Colonic mucosa (tissue), 4 donors: ENCODE data around the gene DLGAP1. TPM values are rescaled to one million over a fixed set of nuclear protein-coding genes. Genes with fewer than 3 reads are reported as not detected.

Experiments
- DNase-seq: peaks from one replicate; pipeline ENCODE4 v3.0.0-alpha.2; 2020
- H3K27ac ChIP-seq: fragments of 200-600 bp; one replicate; pipeline ENCODE4 v1.8.0; 2021
- H3K27me3 ChIP-seq: fragments of 200-600 bp; one replicate; pipeline ENCODE4 v1.8.0; 2021
- H3K36me3 ChIP-seq: fragments of 200-600 bp; one replicate; pipeline ENCODE4 v1.8.0; 2021
- H3K4me1 ChIP-seq: fragments of 200-600 bp; one replicate; pipeline ENCODE4 v1.8.0; 2021; ENCODE audit warnings: mild to moderate bottlenecking
- H3K4me3 ChIP-seq: fragments of 200-600 bp; one replicate; pipeline ENCODE4 v1.8.0; 2021
- H3K9ac ChIP-seq, 2 donors: one replicate each; pipeline ENCODE4 v1.7.0; 2013; ENCODE audit warnings: control low read depth in 2 of 2, low read depth in 2 of 2, low read length in 2 of 2
- H3K9me3 ChIP-seq: fragments of 200-600 bp; one replicate; pipeline ENCODE4 v1.8.0; 2021
- intact Hi-C: fragments of 100-400 bp; cut with DNase I; formaldehyde crosslinking; loops from one replicate; pipeline ENCODE4 v1.14.1; 2022
- total RNA-seq, 2 donors: library from RNA; stranded (reverse); fragmentation: NEBNext Ultra II Directional in 1 of 2; extraction: Animal tissue kit (Norgen Biotek cat#: 25700) in 1 of 2; gene quantifications; one replicate each; pipeline ENCODE4 v1.2.1, GENCODE V29; 2021
- TF ChIP-seq, protein P1 (sequence below): fragments of 200-600 bp; IDR thresholded peaks from one replicate; pipeline ENCODE4 v1.8.0; 2022; ENCODE audit warnings: antibody characterized with exemption, mild to moderate bottlenecking
- donor health status: healthy.
- donor health status: DM: no; HTN: no; CAD: no.
- donor health status: DM: no; HTN: no; CAD: no.

Gene DLGAP1
- total RNA-seq, 2 donors from 2014 or later, result 0.25 to 0.50 TPM

DNA sequence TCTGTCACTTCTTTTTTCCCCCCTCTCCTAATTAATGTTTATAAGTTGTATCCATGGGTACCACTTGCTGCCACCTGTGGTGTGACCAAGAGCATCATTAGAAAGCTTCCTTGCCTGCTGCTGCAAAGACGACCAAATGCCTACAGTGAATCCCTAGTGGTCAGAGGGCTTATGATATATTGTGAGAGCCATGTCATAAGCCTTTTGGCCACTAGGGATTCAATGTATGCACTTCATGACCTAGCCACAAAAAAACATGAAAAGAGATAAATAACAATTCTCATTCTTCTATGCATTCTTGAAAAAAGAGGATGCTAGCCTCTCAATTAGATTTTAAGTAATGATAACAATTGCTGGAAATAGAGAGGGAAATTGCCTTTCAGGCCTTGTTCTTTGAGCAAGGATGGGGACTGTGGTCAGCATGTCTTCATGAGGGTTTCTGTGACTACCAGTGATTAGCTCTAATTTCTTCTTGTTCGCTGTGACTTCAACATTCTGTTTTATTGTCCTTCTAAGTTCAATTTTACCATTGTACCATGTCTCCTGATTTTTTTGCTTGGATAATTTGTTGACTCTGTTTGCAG, 569.8 kb downstream of the DLGAP1 start:
- no peak overlapping the region for H3K27ac ChIP-seq
- no peaks in the 10 kb centered on the region for H3K27me3 ChIP-seq
- TF ChIP-seq, protein P1, sequence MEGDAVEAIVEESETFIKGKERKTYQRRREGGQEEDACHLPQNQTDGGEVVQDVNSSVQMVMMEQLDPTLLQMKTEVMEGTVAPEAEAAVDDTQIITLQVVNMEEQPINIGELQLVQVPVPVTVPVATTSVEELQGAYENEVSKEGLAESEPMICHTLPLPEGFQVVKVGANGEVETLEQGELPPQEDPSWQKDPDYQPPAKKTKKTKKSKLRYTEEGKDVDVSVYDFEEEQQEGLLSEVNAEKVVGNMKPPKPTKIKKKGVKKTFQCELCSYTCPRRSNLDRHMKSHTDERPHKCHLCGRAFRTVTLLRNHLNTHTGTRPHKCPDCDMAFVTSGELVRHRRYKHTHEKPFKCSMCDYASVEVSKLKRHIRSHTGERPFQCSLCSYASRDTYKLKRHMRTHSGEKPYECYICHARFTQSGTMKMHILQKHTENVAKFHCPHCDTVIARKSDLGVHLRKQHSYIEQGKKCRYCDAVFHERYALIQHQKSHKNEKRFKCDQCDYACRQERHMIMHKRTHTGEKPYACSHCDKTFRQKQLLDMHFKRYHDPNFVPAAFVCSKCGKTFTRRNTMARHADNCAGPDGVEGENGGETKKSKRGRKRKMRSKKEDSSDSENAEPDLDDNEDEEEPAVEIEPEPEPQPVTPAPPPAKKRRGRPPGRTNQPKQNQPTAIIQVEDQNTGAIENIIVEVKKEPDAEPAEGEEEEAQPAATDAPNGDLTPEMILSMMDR, result no peak
- no peak overlapping the region for H3K4me3 ChIP-seq
- no peaks in the 10 kb centered on the region for H3K9me3 ChIP-seq
- DNase-seq, result no peak
- intact Hi-C loops, result no loop called here
- no peaks in the 10 kb centered on the region for H3K4me1 ChIP-seq
- no peak overlapping the region for H3K9ac ChIP-seq
- no peaks in the 10 kb centered on the region for H3K36me3 ChIP-seq

GRCh38 chr18:3879836-3880120, 575.3 kb downstream of the DLGAP1 start:
- Histone ChIP-seq H3K4me1 (no peaks in the 10 kb centered on the region), H3K27ac (no peak overlapping the region), H3K36me3 (no peaks in the 10 kb centered on the region), H3K27me3 (no peaks in the 10 kb centered on the region), H3K9me3 (no peaks in the 10 kb centered on the region), H3K9ac (no peak overlapping the region), H3K4me3 (no peak overlapping the region)
- TF ChIP-seq, protein P1, result no peak
- intact Hi-C loops, result no loop called here
- no peak for DNase-seq

GRCh38 chr18:3879114-3879835, 575.8 kb downstream of the DLGAP1 start:
- Histone ChIP-seq H3K4me3 (no peak overlapping the region), H3K9ac (no peak overlapping the region), H3K27ac (no peak overlapping the region), H3K27me3 (no peaks in the 10 kb centered on the region), H3K9me3 (no peaks in the 10 kb centered on the region), H3K4me1 (no peaks in the 10 kb centered on the region), H3K36me3 (no peaks in the 10 kb centered on the region)
- intact Hi-C loops, result no loop called here
- TF ChIP-seq, protein P1, result no peak
- no peak for DNase-seq

DNA sequence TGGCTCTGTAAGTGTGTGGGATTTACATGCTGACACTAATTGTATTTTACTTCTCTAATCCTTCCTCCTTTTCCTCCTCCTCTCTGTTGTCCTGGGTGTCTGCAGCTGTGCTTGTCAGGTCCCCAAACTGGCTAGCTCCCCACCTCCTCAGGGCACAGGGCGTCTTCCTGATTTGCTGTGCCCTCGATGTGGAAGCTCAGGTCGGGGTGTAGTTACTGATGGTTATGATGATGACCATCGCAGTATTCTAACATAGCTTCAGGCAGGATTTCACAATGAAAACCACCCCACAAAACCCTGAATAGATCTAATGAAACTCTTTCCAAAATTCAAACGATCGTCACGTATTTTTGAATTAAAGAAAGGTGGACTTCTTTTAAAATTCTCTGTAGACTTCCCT, 576.7 kb downstream of the DLGAP1 start:
- Histone ChIP-seq H3K27me3 (no peaks in the 10 kb centered on the region), H3K9me3 (no peaks in the 10 kb centered on the region), H3K36me3 (no peaks in the 10 kb centered on the region), H3K4me3 (no peak overlapping the region), H3K9ac (no peak overlapping the region), H3K4me1 (no peaks in the 10 kb centered on the region), H3K27ac (no peak overlapping the region)
- DNase-seq, result no peak
- TF ChIP-seq, protein P1, result no peak
- intact Hi-C loops, result no loop called here

DNA sequence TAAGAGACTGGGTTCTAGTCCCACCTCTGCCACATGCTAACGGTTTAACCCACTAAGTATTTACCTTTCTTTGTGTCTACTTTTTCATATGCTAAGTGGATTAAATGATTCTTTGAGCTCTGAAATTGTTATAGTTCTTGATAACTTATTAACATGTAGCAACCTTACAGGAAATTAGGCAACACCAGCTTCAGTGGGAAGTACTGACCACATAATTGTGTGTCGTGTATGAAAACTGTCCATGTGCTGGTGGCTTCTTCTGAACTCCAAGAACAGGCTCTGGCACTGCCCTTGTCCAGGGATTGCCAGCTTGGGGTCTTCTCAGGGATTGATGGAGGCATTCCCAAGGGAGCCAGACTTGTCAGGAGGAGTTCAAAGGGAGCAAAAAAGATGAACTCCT, 577.4 kb downstream of the DLGAP1 start:
- H3K36me3 ChIP-seq, result no peaks in the 10 kb centered on the region
- intact Hi-C loops, result no loop called here
- TF ChIP-seq, protein P1, result no peak

More for the DNA sequence above, 577.4 kb downstream of the DLGAP1 start:
- H3K4me3 ChIP-seq, result no peak overlapping the region
- DNase-seq, result no peak
- H3K9ac ChIP-seq, result no peak overlapping the region
- H3K9me3 ChIP-seq, result no peaks in the 10 kb centered on the region
- H3K4me1 ChIP-seq, result no peaks in the 10 kb centered on the region
- H3K27me3 ChIP-seq, result no peaks in the 10 kb centered on the region
- no peak overlapping the region for H3K27ac ChIP-seq
